Uterus (tissue), 4 donors: ENCODE results near the gene LYZL6. TPM values are rescaled to one million over a fixed set of nuclear protein-coding genes. Genes with fewer than 3 reads are reported as not detected.

Source experiments
- DNase-seq, 2 donors: peaks; one replicate each; pipeline ENCODE4 v3.0.0-alpha.2; 2019 to 2020
- H3K27ac ChIP-seq, 2 donors: fragments of 200-600 bp; sonication (generic); 1 replicate in 1 of 2; 2 replicates in 1 of 2; pipeline ENCODE4 v1.5.1; 2016 to 2018
- H3K27me3 ChIP-seq, 2 donors: fragments of 200-600 bp; sonication (generic); one replicate each; pipeline ENCODE4 v1.5.1; 2018 to 2019; ENCODE audit warnings: control low read depth in 1 of 2
- H3K36me3 ChIP-seq, 2 donors: fragments of 200-600 bp; sonication (generic); one replicate each; pipeline ENCODE4 v1.5.1; 2019; ENCODE audit warnings: control low read depth in 1 of 2
- H3K4me1 ChIP-seq, 2 donors: fragments of 200-600 bp; sonication (generic); one replicate each; pipeline ENCODE4 v1.5.1; 2018 to 2019; ENCODE audit warnings: control low read depth in 1 of 2
- H3K4me3 ChIP-seq, 2 donors: fragments of 200-600 bp; sonication (generic); 1 replicate in 1 of 2; 2 replicates in 1 of 2; pipeline ENCODE4 v1.5.1; 2018 to 2019; ENCODE audit warnings: mild to moderate bottlenecking in 1 of 2
- H3K9me3 ChIP-seq, 2 donors: fragments of 200-600 bp; sonication (generic); one replicate each; pipeline ENCODE4 v1.5.1; 2019; ENCODE audit warnings: control low read depth in 1 of 2
- CTCF ChIP-seq, 4 experiments: fragments of 200-600 bp in 2 of 4; fragments of 450-650 bp in 2 of 4; sonication (generic) in 2 of 4; IDR thresholded peaks; one replicate each; pipeline ENCODE4 v1.5.1; 2016 to 2019; ENCODE audit warnings: antibody characterized with exemption in 4 of 4, mild to moderate bottlenecking in 2 of 4, moderate library complexity in 1 of 4
- POLR2A ChIP-seq, 2 donors: fragments of 450-650 bp; IDR thresholded peaks; one replicate each; pipeline ENCODE4 v1.6.1; 2016; ENCODE audit warnings: antibody characterized with exemption in 2 of 2, mild to moderate bottlenecking in 1 of 2, moderate library complexity in 1 of 2
- intact Hi-C: fragments of 100-400 bp; cut with DNase I; formaldehyde crosslinking; loops from one replicate; pipeline ENCODE4 v1.15.1; 2023; ENCODE audit warnings: low total_unique reads
- total RNA-seq, 4 donors: library from RNA; depleted of rRNA in 3 of 4; stranded (reverse); fragments of >200 nt in 3 of 4; gene quantifications; one replicate each; pipeline versions ENCODE4 v1.1.0 to v1.2.4, GENCODE V29; 2014 to 2023
- donor health status: DM: yes; HTN: yes; CAD: no.

LYZL6 gene
- total RNA-seq, 4 donors from 2014 or later = not detected

- Histone ChIP-seq H3K27ac (no peak overlapping the region), H3K4me1 (peaks cover 0 to 6% of the 10 kb centered on the region in 2 donors), H3K9me3 (no peaks in the 10 kb centered on the region), H3K36me3 (no peaks in the 10 kb centered on the region), H3K4me3 (no peak overlapping the region), H3K27me3 (no peaks in the 10 kb centered on the region)
- intact Hi-C loops = no loop called here
- DNase-seq = peak in 1 of 2 donors; percentile 17
- no peak for TF ChIP-seq CTCF (IDR thresholded peaks at IDR 0.05)
- no peak for TF ChIP-seq POLR2A (IDR thresholded peaks at IDR 0.05)
Measured at GRCh38 chr17:35934760-35935159, 8.8 kb downstream of the LYZL6 start.

DNA sequence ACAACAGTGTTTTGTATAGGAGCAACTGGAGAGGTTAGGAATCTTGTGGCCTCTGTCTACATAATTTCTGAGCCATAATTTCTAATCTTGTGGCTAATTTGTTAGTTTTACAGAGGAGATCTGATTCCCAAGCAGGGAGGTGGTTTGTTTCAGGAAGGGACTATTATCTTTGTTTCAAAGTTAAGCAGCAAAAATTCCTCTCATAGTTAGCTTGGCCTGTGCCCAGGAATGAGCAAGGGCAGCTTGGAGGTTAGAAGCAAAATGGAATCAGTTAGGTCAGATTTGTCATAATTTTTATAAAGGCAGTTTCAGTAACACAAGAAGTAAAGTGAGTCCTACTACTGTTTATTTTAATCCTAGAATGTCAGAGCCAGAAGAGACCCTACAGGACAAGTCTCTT, 10.9 kb downstream of the LYZL6 start:
- no peaks in the 10 kb centered on the region for H3K36me3 ChIP-seq
- intact Hi-C loops = no loop called here
- H3K27me3 ChIP-seq = no peaks in the 10 kb centered on the region
- no peak overlapping the region for H3K4me3 ChIP-seq
- H3K9me3 ChIP-seq = no peaks in the 10 kb centered on the region
- TF ChIP-seq POLR2A (IDR thresholded peaks at IDR 0.05) = no peak
- no peak for TF ChIP-seq CTCF (IDR thresholded peaks at IDR 0.05)
- no peak for DNase-seq
- H3K27ac ChIP-seq = no peak overlapping the region
- H3K4me1 ChIP-seq = peaks cover 0 to 6% of the 10 kb centered on the region in 2 donors

GRCh38 chr17:35931794-35932425, 11.6 kb downstream of the LYZL6 start:
- intact Hi-C loops = no loop called here
- peaks cover 0 to 6% of the 10 kb centered on the region in 2 donors for H3K4me1 ChIP-seq
- no peaks in the 10 kb centered on the region for H3K9me3 ChIP-seq
- H3K27ac ChIP-seq = no peak overlapping the region
- H3K36me3 ChIP-seq = no peaks in the 10 kb centered on the region
- TF ChIP-seq CTCF (IDR thresholded peaks at IDR 0.05) = no peak
- TF ChIP-seq POLR2A (IDR thresholded peaks at IDR 0.05) = no peak
- H3K27me3 ChIP-seq = no peaks in the 10 kb centered on the region
- H3K4me3 ChIP-seq = no peak overlapping the region
- DNase-seq = peak in 1 of 2 donors; percentile 17

GRCh38 chr17:35930211-35931065, 13.1 kb downstream of the LYZL6 start, which contains the start of gene RDM1:
Gene RDM1 (minus strand): TSS chr17:35930773. CDS start chr17:35930727, 46 bp downstream.
- intact Hi-C loops = no loop called here
- H3K4me1 ChIP-seq = peaks cover 0 to 6% of the 10 kb centered on the region in 2 donors
- TF ChIP-seq POLR2A (IDR thresholded peaks at IDR 0.05) = no peak
- TF ChIP-seq CTCF (IDR thresholded peaks at IDR 0.05) = no peak
- H3K27ac ChIP-seq = no peak within 1 kb of the TSS
- no peaks in the 10 kb centered on the region for H3K36me3 ChIP-seq
- DNase-seq = peak in 1 of 2 donors; percentile 40
- H3K4me3 ChIP-seq = peak within 1 kb of the TSS; percentile 14 to 27
- no peaks in the 10 kb centered on the region for H3K9me3 ChIP-seq
- H3K27me3 ChIP-seq = no peaks in the 10 kb centered on the region

DNA sequence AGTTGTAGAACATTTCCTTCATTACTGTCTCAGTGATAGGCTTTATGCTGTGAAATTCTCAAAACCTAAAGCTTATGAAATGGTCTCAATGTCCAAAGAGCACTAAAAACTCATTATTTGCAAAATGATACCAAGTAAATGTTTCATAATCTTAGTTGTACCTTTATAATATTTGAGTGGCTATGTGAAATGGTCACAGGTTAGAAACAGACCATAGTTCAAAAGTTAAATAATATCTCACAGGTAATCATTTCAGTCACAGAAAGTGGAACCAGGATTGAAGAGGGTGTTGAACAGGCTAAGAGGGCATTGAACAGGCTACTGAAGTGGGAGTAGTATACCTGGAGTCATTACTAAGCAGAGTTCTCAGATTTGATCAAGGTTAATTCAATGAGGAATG, 15.8 kb downstream of the LYZL6 start:
- TF ChIP-seq POLR2A (IDR thresholded peaks at IDR 0.05) = no peak
- TF ChIP-seq CTCF (IDR thresholded peaks at IDR 0.05) = no peak
- no peaks in the 10 kb centered on the region for H3K36me3 ChIP-seq

More for the DNA sequence above, 15.8 kb downstream of the LYZL6 start:
- peaks cover 0 to 6% of the 10 kb centered on the region in 2 donors for H3K4me1 ChIP-seq
- no peak overlapping the region for H3K4me3 ChIP-seq
- intact Hi-C loops = no loop called here
- no peaks in the 10 kb centered on the region for H3K27me3 ChIP-seq
- H3K9me3 ChIP-seq = no peaks in the 10 kb centered on the region
- H3K27ac ChIP-seq = no peak overlapping the region
- DNase-seq = no peak
